K562 (cell line): ENCODE data around the gene CSNK1A1. TPM values are rescaled to one million over a fixed set of nuclear protein-coding genes. Genes with fewer than 3 reads are reported as not detected.
A peak's percentile ranks its signal among the peaks of the same experiment; 100 is the strongest.

Experiments used
- HDAC1 ChIP-seq, 2 experiments: fragments of 450-650 bp; IDR thresholded peaks; 2 replicates each; pipeline ENCODE4 v1.6.1; 2016 to 2017; ENCODE audit warnings: inconsistent platforms in 1 of 2, mild to moderate bottlenecking in 1 of 2, moderate library complexity in 1 of 2
- HEY1 ChIP-seq: fragments of 250-450 bp; sonication (Bioruptor Pico); IDR thresholded peaks from 2 replicates; pipeline ENCODE4 v1.5.0; 2020; ENCODE audit warnings: mild to moderate bottlenecking, moderate library complexity, borderline replicate concordance
- MEF2D ChIP-seq: conservative IDR thresholded peaks from 2 replicates; pipeline ENCODE4 v1.6.1; 2016; ENCODE audit warnings: low read depth, missing genetic modification characterization, missing compliant biosample characterization
- NFIC ChIP-seq: fragments of 450-650 bp; IDR thresholded peaks from 2 replicates; pipeline ENCODE4 v1.6.1; 2017; ENCODE audit warnings: mild to moderate bottlenecking, inconsistent platforms
- SIN3A ChIP-seq, 2 experiments: fragments of 150-350 bp in 1 of 2; IDR thresholded peaks; 2 replicates each; pipeline ENCODE4 v1.6.1; 2011 to 2016; ENCODE audit warnings: borderline replicate concordance in 2 of 2, low read depth in 2 of 2, low read length in 2 of 2, mild to moderate bottlenecking in 2 of 2, moderate library complexity in 2 of 2; ENCODE audit not compliant: control insufficient read depth in 1 of 2
- SIX5 ChIP-seq, 2 experiments: IDR thresholded peaks; 2 replicates each; pipeline ENCODE4 v1.6.1; 2011; ENCODE audit warnings: low read length in 2 of 2, borderline replicate concordance in 1 of 2, low read depth in 1 of 2, mild to moderate bottlenecking in 1 of 2, moderate library complexity in 1 of 2; ENCODE audit not compliant: insufficient read depth in 1 of 2
- TCF7L2 ChIP-seq: fragments of 150-350 bp; IDR thresholded peaks from 2 replicates; pipeline ENCODE4 v1.6.1; 2016; ENCODE audit warnings: low read depth, mild to moderate bottlenecking, low read length, moderate library complexity
- TRIM24 ChIP-seq, 2 experiments: fragments of 450-650 bp; IDR thresholded peaks; 2 replicates each; pipeline ENCODE4 v1.6.1; 2016
- ZKSCAN1 ChIP-seq: fragments of 150-350 bp; IDR thresholded peaks from 2 replicates; pipeline ENCODE4 v1.6.1; 2016; ENCODE audit warnings: low read depth, low read length
- ZNF174 ChIP-seq: fragments of 250-450 bp; sonication (Bioruptor Pico); IDR thresholded peaks from 2 replicates; pipeline ENCODE4 v1.4.0; 2020; ENCODE audit warnings: mild to moderate bottlenecking
- ZNF408 ChIP-seq: fragments of 250-450 bp; sonication (Bioruptor Pico); IDR thresholded peaks from 2 replicates; pipeline ENCODE4 v1.4.0; 2020; ENCODE audit warnings: low read depth, mild to moderate bottlenecking, moderate library complexity
- ZNF766 ChIP-seq: fragments of 200-800 bp; sonication (Bioruptor generic); conservative IDR thresholded peaks from 2 replicates; pipeline ENCODE4 v1.6.1; 2016; ENCODE audit warnings: missing genetic modification characterization, missing compliant biosample characterization
- polyA plus RNA-seq, 8 experiments: library from polyadenylated mRNA; depleted of rRNA in 4 of 8; stranded (reverse) in 5 of 8; unstranded in 3 of 8; fragments of >200 nt; fragmentation: Nextera tagmentation in 2 of 8; fragmentation: Illumina TruSeq in 1 of 8; extraction: Ambion mirVana in 2 of 8; extraction: Trizol in 1 of 8; gene quantifications; 2 replicates each; pipeline versions ENCODE4 v1.2.1 to v1.2.3, GENCODE V29; 2011 to 2014; ENCODE audit warnings: inconsistent platforms in 1 of 8, missing spikeins in 1 of 8
- total RNA-seq, 7 experiments: library from RNA; depleted of rRNA in 6 of 7; stranded (reverse); fragments of >200 nt in 6 of 7; fragmentation: Illumina TruSeq in 2 of 7; extraction: Trizol in 2 of 7; gene quantifications; 2 replicates each; pipeline versions ENCODE4 v1.2.1 to v1.2.3, GENCODE V29; 2011 to 2021; ENCODE audit warnings: low replicate concordance in 1 of 7
- TF ChIP-seq, protein P1 (sequence below): conservative IDR thresholded peaks from 2 replicates; pipeline ENCODE4 v1.6.1; 2011; ENCODE audit warnings: low read depth, mild to moderate bottlenecking, low read length; ENCODE audit not compliant: control insufficient read depth
- TF ChIP-seq, protein P2 (sequence below): fragments of 250-450 bp; sonication (Bioruptor Pico); IDR thresholded peaks from 2 replicates; pipeline ENCODE4 v1.8.0; 2022; ENCODE audit warnings: inconsistent platforms
- TF ChIP-seq, protein P3 (sequence below): fragments of 250-450 bp; sonication (Bioruptor Pico); IDR thresholded peaks from 2 replicates; pipeline ENCODE4 v1.4.0; 2020
- TF ChIP-seq, protein P4 (sequence below): fragments of 150-350 bp; conservative IDR thresholded peaks from 2 replicates; pipeline ENCODE4 v1.6.1; 2014; ENCODE audit warnings: low read length

Gene CSNK1A1
- total and polyA plus RNA-seq, 9 of the 15 experiments (the other 6 are each of a cell fraction or from before 2014, with no cell fraction given) = 49.1 to 196 (median 154) TPM

DNA sequence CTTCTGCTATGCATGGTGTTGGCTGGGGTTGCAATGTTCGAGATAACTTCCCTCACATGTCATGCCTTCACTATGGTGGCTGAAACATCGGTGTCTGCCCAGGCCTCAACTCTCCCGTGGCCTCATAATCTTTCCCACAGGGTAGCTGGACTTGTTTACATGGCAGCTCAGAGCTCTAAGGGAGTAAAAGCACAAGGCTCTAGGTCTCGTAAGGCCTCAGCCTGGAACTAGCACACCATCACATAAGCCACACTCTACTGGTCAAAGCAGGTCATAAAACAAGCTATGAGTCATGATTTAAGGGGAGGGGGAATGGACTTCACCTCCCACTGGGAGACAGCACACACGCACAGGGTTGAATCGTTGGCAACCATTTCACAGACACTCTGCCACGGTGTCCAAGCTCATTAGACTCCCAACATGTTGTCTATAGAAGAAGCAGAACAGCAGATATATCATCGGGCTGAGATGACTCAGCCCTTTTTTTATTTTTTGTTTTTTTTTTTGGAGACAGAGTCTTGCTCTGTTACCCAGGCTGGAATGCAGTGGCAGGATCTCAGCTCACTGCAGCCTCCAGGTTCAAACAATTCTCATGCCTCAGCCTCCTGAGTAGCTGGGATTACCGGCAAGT, 105.4 kb downstream of the CSNK1A1 start (continued):
- TF ChIP-seq, protein P1, sequence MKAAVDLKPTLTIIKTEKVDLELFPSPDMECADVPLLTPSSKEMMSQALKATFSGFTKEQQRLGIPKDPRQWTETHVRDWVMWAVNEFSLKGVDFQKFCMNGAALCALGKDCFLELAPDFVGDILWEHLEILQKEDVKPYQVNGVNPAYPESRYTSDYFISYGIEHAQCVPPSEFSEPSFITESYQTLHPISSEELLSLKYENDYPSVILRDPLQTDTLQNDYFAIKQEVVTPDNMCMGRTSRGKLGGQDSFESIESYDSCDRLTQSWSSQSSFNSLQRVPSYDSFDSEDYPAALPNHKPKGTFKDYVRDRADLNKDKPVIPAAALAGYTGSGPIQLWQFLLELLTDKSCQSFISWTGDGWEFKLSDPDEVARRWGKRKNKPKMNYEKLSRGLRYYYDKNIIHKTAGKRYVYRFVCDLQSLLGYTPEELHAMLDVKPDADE = no peak
- TF ChIP-seq HEY1 (CRISPR knock-in tag) = no peak
- no peak for TF ChIP-seq SIN3A (IDR thresholded peaks at IDR 0.05; ENCODE audit: borderline replicate concordance in 2 of 2, control insufficient read depth in 1 of 2, low read depth in 2 of 2, low read length in 2 of 2)
- 0 out of 4 replicates have a peak, but pooled peaks of 1 of the 2 experiments have one; percentile 58 for TF ChIP-seq HDAC1 (IDR thresholded peaks at IDR 0.05)
- TF ChIP-seq, protein P2, sequence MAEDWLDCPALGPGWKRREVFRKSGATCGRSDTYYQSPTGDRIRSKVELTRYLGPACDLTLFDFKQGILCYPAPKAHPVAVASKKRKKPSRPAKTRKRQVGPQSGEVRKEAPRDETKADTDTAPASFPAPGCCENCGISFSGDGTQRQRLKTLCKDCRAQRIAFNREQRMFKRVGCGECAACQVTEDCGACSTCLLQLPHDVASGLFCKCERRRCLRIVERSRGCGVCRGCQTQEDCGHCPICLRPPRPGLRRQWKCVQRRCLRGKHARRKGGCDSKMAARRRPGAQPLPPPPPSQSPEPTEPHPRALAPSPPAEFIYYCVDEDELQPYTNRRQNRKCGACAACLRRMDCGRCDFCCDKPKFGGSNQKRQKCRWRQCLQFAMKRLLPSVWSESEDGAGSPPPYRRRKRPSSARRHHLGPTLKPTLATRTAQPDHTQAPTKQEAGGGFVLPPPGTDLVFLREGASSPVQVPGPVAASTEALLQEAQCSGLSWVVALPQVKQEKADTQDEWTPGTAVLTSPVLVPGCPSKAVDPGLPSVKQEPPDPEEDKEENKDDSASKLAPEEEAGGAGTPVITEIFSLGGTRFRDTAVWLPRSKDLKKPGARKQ (CRISPR knock-in tag) = no peak
- no peak for TF ChIP-seq ZKSCAN1
- no peak for TF ChIP-seq ZNF408 (CRISPR knock-in tag)
- TF ChIP-seq, protein P3, sequence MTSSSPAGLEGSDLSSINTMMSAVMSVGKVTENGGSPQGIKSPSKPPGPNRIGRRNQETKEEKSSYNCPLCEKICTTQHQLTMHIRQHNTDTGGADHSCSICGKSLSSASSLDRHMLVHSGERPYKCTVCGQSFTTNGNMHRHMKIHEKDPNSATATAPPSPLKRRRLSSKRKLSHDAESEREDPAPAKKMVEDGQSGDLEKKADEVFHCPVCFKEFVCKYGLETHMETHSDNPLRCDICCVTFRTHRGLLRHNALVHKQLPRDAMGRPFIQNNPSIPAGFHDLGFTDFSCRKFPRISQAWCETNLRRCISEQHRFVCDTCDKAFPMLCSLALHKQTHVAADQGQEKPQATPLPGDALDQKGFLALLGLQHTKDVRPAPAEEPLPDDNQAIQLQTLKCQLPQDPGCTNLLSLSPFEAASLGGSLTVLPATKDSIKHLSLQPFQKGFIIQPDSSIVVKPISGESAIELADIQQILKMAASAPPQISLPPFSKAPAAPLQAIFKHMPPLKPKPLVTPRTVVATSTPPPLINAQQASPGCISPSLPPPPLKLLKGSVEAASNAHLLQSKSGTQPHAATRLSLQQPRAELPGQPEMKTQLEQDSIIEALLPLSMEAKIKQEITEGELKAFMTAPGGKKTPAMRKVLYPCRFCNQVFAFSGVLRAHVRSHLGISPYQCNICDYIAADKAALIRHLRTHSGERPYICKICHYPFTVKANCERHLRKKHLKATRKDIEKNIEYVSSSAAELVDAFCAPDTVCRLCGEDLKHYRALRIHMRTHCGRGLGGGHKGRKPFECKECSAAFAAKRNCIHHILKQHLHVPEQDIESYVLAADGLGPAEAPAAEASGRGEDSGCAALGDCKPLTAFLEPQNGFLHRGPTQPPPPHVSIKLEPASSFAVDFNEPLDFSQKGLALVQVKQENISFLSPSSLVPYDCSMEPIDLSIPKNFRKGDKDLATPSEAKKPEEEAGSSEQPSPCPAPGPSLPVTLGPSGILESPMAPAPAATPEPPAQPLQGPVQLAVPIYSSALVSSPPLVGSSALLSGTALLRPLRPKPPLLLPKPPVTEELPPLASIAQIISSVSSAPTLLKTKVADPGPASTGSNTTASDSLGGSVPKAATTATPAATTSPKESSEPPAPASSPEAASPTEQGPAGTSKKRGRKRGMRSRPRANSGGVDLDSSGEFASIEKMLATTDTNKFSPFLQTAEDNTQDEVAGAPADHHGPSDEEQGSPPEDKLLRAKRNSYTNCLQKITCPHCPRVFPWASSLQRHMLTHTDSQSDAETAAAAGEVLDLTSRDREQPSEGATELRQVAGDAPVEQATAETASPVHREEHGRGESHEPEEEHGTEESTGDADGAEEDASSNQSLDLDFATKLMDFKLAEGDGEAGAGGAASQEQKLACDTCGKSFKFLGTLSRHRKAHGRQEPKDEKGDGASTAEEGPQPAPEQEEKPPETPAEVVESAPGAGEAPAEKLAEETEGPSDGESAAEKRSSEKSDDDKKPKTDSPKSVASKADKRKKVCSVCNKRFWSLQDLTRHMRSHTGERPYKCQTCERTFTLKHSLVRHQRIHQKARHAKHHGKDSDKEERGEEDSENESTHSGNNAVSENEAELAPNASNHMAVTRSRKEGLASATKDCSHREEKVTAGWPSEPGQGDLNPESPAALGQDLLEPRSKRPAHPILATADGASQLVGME (CRISPR knock-in tag) = no peak
- no peak; the same call in 1 of the 2 replicates for TF ChIP-seq NFIC
- TF ChIP-seq, protein P4, sequence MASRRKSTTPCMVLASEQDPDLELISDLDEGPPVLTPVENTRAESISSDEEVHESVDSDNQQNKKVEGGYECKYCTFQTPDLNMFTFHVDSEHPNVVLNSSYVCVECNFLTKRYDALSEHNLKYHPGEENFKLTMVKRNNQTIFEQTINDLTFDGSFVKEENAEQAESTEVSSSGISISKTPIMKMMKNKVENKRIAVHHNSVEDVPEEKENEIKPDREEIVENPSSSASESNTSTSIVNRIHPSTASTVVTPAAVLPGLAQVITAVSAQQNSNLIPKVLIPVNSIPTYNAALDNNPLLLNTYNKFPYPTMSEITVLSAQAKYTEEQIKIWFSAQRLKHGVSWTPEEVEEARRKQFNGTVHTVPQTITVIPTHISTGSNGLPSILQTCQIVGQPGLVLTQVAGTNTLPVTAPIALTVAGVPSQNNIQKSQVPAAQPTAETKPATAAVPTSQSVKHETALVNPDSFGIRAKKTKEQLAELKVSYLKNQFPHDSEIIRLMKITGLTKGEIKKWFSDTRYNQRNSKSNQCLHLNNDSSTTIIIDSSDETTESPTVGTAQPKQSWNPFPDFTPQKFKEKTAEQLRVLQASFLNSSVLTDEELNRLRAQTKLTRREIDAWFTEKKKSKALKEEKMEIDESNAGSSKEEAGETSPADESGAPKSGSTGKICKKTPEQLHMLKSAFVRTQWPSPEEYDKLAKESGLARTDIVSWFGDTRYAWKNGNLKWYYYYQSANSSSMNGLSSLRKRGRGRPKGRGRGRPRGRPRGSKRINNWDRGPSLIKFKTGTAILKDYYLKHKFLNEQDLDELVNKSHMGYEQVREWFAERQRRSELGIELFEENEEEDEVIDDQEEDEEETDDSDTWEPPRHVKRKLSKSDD = no peak
- peak; percentile 54; the same call in 1 of the 2 replicates for TF ChIP-seq MEF2D (tag)
- TF ChIP-seq ZNF766 (CRISPR knock-in tag) = peak; percentile 64; the same call in 1 of the 2 replicates
- TF ChIP-seq SIX5 (IDR thresholded peaks at IDR 0.05; ENCODE audit: borderline replicate concordance in 1 of 2, insufficient read depth in 1 of 2, low read depth in 1 of 2, low read length in 2 of 2) = no peak
- TF ChIP-seq TCF7L2 = no peak
- TF ChIP-seq ZNF174 = no peak
- peak; percentile 19 to 24; a peak in 1 of 4 replicates for TF ChIP-seq TRIM24 (IDR thresholded peaks at IDR 0.05)
